ENCODE measurements around the gene C2orf92.

- TF ChIP-seq ZFP36 (IDR thresholded peaks at IDR 0.05; ENCODE audit: borderline replicate concordance, partially characterized antibody) (no peak), ELK1 (IDR thresholded peaks at IDR 0.05; ENCODE audit: low read depth, low read length) (no peak), RCOR1 (IDR thresholded peaks at IDR 0.05; ENCODE audit: low read depth, low read length) (no peak), POLR2A (IDR thresholded peaks at IDR 0.05; ENCODE audit: low read length) (no peak), EHF (CRISPR knock-in tag; IDR thresholded peaks at IDR 0.05) (no peak), EP300 (IDR thresholded peaks at IDR 0.05) (no peak), HOXB13 (CRISPR knock-in tag; IDR thresholded peaks at IDR 0.05; ENCODE audit: low read depth) (no peak), MYC (IDR thresholded peaks at IDR 0.05; ENCODE audit: borderline replicate concordance, low read length) (no peak), PBX3 (IDR thresholded peaks at IDR 0.05) (no peak), USF2 (IDR thresholded peaks at IDR 0.05) (no peak), CHD4 (IDR thresholded peaks at IDR 0.05; ENCODE audit: borderline replicate concordance) (no peak)
- TF ChIP-seq, protein P1, sequence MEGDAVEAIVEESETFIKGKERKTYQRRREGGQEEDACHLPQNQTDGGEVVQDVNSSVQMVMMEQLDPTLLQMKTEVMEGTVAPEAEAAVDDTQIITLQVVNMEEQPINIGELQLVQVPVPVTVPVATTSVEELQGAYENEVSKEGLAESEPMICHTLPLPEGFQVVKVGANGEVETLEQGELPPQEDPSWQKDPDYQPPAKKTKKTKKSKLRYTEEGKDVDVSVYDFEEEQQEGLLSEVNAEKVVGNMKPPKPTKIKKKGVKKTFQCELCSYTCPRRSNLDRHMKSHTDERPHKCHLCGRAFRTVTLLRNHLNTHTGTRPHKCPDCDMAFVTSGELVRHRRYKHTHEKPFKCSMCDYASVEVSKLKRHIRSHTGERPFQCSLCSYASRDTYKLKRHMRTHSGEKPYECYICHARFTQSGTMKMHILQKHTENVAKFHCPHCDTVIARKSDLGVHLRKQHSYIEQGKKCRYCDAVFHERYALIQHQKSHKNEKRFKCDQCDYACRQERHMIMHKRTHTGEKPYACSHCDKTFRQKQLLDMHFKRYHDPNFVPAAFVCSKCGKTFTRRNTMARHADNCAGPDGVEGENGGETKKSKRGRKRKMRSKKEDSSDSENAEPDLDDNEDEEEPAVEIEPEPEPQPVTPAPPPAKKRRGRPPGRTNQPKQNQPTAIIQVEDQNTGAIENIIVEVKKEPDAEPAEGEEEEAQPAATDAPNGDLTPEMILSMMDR (IDR thresholded peaks at IDR 0.05), result no peak
- TF ChIP-seq, protein P2, sequence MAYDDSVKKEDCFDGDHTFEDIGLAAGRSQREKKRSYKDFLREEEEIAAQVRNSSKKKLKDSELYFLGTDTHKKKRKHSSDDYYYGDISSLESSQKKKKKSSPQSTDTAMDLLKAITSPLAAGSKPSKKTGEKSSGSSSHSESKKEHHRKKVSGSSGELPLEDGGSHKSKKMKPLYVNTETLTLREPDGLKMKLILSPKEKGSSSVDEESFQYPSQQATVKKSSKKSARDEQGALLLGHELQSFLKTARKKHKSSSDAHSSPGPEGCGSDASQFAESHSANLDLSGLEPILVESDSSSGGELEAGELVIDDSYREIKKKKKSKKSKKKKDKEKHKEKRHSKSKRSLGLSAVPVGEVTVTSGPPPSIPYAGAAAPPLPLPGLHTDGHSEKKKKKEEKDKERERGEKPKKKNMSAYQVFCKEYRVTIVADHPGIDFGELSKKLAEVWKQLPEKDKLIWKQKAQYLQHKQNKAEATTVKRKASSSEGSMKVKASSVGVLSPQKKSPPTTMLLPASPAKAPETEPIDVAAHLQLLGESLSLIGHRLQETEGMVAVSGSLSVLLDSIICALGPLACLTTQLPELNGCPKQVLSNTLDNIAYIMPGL (CRISPR knock-in tag; IDR thresholded peaks at IDR 0.05; ENCODE audit: borderline replicate concordance), result no peak
Measured at GRCh38 chr2:97750017-97750416, 80.5 kb downstream of the C2orf92 start.
